HG02938 (cell line): Measurements from ENCODE around the gene SORCS2.

ENCODE experiments used
- ATAC-seq: cut with Tn5 transposase; IDR thresholded peaks from one replicate; pipeline ENCODE4 v1.9.1; 2021; ENCODE audit warnings: mild to moderate bottlenecking, moderate library complexity; ENCODE audit not compliant: unreplicated experiment

Gene SORCS2

DNA sequence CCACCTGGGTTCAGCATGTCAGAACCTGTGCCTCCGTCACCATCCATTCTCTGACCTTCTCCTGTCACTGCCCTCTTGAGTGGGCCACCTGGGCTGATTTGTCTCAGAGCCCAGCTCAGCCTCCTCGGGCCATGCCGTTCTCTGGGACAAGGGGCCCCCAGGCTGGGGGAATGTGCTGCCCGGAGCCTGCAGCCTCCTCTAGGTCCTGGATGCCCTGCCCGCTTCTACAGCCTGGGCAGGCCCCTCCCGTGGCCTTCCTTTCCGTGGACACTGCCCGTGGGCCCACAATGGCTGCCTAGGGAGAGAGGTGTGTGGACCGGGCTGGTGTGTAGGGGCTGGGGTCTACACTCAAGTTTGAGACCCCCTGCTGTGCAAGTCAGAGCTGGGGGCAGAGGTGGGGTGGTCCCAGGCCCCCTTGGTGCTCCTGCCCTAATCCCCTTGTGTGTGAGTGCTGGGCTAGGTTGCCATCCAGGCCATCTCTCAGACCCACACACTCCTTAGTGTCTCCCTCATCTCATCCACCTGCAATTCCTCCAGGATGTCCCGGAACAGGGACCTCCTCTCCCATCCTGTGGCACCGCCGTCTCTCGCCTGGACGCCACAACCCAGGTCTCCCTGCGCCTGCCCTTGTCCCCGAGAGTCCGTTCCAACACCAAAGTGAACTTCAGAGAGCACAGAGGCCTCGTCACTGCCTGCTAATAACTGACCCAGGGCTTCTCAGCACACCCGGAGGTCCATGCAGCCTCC lies 230.0 kb downstream of the SORCS2 start:
- no peak for ATAC-seq

DNA sequence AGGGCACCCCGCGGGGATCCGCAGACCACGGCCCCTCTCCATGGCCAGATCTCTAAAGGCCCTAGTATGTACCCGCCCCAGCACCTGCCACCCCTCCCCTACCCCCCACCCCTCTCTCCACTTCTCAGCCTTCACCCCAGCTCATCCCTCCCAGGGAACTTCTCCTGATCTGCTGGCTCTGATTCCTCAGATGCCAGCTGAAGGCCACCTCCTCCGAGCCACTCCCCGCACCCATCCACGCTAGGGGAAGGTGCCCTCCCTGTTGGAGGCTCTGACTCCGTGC lies 230.5 kb downstream of the SORCS2 start:
- no peak for ATAC-seq

DNA sequence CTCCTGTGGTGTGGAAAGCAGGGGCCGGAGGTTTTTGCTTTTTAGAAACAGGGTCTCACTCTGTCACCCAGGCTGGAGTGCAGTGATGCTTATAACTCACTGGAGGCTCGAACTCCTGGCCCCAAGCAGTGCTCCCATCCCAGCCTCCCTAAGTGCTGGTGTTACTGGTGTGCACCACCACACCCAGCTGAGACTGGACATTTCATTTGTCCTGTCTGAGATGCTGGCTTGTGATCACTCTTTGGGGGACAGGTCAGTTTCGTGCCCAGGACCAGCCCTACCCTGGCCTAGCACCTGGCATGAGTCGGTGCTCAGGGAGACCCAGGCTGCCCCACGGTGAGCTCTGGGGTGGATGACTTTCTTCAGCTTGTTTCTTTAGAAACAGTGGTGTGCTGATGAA lies 231.1 kb downstream of the SORCS2 start:
- ATAC-seq = no peak

DNA sequence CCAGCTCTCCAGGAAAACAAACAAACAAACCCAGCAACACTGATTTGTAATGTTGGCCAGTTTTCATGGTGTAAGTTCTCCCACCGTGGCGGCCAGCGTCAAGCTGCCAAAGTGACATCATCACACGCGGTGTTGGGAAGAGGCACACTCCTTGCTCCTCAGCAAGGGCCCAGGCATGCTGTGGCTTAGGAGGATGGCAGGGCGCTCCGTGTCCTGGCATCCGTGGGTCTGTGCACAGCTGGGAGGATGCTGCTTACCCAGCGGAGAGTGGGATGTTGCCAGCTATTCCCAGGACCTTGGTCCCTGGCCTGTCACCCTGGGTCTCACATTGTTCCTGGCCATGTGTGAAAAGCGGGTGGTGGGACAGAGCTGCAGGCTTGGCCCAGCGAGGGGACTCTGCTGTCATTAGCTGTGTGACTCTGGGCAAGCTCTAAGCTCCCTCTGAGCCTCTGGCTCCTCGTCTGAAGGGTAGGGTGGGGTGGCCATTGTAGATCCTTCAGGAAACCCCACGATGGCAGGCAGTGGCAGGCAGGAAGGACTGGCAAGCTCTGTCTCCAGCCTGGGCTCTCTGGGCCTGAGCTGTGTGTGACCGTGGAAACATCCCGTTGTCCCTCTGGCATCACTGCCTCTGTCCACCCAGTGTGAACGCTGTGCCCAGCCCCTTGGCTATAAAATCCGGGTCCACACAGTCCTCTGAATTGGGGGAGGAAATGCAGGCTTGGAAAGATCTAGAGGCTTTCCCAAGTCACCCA lies 231.6 kb downstream of the SORCS2 start:
- no peak for ATAC-seq

DNA sequence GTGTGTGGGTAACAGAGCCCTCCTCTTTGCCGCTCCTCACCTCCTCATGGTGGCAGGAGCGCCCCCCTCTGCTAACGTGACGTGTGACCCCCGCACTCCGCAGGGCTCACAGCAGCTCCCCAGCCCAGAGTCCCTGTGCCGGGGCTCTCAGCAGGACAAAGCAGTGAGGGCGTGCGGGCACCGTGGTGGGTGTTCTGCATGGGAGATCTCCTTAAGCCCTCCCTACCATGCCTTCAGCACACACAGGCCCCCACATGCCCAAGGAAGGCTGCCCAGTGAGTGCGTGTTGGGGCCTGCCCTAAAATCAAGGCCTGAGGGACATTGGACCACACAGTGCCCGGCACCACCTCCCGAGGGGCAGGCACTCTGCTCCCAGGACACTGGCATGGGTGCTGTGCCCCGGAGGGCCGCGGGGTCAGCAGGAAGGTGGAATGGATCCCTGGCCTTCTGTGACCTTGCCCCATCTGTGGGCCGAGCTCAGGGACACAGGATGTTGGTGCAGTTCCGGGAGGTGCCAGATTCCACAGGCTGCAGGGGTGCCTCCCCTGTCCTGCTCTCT lies 232.3 kb downstream of the SORCS2 start:
- no peak for ATAC-seq

DNA sequence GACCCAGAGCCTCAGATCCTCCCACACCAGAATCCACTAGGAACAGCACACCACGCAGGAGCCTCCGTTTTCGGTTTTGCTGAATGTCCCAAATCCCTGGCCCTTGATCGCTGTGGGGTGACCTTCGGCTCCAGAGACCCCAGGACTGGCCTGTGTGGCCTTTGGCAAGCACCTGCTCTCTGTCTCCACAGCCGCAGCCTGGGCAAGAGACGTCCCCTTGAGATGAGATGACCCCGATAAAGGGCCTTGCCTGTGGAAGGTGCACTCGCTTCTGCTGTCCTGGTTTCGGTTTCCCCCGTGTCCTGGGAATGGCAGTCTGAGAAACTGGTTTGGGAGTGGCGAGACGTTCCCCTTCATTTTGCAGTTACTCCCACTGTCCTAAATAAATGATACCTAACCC lies 232.8 kb downstream of the SORCS2 start:
- ATAC-seq = no peak

DNA sequence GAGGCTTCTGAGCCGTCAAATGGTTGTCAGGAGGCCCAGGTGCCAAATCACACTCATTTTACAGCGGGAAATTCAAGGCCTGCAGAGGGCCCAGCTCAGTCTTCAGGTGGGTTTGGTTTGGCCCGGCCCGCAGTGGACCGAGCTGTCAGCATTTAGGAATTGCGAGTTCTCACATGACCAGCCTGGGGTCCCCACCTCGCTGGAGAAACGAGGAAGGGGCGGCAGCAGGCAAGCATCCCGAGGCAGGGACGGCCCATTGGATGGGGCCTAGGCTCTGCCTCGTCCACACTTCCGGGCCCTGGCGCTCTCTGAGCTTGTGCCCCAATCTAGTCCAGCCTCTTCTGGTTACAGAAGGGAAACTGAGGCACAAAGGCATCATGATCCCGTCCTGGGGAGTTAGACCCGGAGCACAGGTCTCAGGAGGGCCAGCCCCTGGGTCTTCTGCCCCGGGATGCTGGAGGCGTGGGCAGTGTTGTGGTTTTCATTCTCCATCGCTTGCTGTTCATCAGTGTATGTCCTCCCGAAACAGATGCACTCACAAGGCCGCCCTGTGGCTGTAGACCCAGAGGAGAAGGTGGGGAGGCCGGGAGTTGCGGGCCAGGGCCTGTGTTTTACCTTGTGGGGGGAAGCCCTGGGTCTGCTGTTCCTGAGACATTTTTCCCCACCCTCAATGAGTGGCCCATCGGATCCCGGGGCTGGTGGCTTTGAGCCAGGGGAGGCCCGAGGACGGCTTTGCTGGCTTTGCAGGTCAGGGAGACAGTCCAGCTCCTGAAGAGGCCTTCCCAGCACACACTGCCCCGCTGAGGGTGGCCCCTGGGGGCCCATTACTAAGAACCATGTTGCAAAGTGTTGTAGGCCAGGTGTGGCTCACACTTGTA lies 233.5 kb downstream of the SORCS2 start:
- no peak for ATAC-seq

DNA sequence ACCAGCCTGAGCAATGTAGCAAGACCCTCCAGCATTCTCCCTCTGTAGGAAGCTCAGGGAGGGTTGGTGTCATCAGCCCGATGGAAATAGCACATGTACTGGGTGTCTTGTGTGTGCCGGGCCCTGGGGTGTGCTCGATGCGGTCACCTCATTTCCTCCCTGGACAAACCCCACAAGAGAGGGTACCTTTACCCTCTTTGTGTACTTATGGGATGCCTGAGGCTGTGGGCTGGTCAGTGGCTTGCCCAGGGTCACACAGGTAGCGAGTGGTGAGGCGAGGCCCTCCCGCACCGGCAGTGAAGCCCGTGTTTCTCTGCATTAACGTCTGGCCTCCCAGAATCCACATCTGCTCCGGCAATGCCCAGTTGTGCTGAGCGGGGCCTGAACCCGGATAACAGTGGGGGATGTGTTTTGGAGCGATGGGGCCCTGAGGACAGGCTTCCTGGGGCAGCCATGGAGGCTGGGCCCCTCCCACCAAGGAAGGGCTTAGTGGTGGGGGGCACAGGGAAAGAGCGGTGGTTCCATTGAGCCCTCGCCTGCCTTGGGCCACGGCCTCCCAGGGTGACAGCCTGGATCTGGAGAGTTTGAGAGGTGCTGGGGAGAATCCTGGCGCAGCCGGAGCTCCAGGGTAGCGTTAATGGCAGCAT lies 234.3 kb downstream of the SORCS2 start:
- ATAC-seq = no peak

DNA sequence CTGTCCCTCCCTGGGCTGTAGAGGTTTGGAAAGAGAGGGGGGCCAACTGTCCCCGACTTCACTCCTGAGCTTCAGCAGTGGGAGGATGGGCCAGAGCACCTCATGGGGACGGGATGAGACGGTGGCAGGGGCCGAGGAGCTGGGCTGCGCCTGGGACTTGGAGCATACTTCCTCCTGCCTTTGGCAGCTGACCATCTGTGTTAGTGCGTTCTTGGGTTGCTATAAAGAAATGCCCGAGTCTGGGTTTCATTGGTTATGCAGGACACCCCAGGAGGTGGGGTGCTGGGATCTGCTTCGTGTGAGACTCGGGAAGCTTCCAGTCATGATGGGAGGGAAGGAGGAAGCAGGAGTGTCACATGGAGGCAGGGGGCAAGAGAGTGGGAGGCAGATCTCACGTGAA lies 235.0 kb downstream of the SORCS2 start:
- no peak for ATAC-seq

DNA sequence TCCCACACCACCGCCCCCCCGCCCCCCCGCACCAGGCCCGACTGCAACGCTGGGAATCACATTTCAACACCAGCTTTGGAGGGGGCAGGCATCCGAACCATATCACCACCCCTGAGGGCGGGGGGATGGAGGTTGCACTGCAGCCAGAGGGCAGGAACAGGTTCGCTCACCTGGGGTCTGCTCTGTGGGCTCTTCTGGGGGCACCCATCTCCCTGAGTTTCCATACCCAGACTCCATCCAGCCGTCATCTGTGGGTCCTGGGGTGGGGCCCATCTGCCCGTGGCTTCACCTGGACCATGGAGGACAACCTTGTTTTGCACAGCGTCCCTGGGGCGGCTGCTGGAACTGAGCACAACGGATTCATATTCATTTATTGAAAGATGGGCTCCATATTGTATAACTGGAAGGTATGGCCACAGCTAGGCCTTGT lies 235.5 kb downstream of the SORCS2 start:
- ATAC-seq = no peak

DNA sequence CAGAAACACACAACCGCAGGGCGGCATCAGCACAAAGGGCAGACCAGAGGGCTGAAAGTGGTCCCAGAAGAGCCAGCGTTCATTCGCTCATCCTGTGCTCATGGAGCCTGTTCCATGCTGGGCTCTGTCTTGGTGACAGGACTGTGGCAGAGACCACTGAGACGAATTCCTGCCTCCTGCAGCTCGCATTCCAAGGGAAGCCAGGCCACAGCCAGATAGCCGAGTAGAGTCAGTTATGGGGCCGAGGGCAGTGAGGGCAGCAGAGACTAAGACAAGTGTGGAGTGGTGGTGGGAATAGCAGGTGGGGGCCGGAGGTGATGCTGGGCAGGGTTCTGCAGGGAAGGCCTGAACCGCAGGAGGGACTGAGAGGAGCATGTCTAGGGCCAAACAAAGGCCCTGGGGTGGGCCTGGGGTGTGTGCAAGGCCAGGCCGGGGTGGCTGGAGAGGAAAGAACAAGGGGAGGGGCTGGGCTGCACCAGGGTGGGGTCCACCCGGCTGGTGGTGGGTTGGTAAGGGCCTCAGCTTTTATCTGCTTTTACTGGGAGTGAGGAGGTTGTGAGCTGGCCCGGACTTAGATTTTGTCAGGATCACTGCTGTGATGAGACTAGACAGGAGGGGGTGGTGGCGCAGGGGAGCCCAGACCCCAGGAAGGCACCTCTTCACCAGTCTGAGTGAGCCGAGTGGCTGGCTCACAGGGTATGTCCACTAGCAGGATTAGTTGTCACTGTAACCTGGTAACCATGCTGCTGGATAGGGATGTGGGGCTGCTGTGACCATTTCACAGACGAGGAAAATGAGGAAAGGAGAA lies 236.1 kb downstream of the SORCS2 start:
- no peak for ATAC-seq

DNA sequence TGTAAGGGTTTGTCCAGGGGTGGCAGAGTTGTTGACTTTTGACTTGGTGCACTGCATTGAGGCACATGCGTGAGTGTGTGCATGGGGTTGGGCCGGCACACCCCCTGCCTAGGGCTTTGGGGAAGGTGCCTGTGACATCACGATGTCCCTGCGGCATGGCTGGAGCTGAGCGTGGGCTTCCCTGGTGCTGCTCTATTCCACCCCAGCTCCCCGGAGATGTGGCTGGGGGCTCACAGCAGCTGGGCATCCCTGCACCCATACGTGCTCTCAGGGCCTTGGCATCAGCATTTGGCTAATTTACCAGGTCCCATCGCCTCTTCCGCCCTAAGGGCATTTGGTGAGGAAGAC lies 236.7 kb downstream of the SORCS2 start:
- no peak for ATAC-seq

DNA sequence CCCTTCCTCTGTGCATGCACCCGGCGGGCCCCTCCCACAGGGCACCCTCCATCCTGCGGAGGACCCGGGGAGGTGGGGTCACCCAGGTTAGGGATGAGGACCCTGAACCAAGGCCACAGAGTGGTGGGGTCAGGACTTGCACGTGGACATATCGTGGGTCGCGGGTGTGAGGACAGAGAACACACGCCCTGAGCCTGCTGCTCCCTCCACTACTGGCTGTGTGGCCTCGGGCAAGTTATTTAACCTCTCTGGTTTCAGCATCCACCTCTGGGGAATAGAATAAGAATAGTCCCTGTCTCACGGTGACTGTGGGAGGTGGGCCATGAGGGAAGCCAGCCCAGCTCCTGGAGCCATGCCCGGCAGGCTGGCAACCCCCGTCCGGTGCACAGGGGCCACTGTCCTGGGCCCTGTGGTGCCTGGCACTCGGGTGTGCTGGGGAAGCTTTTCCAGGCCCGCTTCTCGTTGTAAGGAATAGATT lies 237.3 kb downstream of the SORCS2 start:
- no peak for ATAC-seq

DNA sequence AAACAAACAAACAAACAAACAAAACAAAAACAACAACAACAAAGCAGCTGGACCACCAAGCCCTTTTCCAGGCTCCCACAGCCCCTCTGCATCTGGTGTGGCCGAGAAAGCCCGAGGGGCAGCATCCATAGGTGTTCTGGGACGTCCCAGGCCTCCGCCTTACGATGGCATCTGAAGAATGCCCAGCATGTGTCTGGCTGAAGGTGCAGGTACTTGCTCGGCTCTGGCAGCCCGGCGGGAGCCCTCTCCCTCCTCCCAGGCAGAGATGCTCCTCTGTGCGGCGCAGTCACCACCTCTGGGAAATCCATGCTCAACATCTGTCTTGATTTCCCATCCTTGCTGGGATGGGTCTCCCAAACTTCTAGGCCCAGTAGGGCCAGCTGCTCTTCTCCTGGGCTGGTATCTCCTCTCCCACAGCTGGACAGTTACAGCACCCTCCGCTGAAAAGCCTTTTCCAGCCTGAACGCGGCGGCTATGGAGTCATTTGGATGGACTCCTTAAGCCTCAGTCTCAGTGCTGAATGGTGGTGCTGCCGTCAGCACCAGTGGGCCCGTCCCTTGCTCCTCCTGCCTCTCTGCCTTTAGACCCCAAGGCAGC lies 238.1 kb downstream of the SORCS2 start:
- ATAC-seq = no peak

DNA sequence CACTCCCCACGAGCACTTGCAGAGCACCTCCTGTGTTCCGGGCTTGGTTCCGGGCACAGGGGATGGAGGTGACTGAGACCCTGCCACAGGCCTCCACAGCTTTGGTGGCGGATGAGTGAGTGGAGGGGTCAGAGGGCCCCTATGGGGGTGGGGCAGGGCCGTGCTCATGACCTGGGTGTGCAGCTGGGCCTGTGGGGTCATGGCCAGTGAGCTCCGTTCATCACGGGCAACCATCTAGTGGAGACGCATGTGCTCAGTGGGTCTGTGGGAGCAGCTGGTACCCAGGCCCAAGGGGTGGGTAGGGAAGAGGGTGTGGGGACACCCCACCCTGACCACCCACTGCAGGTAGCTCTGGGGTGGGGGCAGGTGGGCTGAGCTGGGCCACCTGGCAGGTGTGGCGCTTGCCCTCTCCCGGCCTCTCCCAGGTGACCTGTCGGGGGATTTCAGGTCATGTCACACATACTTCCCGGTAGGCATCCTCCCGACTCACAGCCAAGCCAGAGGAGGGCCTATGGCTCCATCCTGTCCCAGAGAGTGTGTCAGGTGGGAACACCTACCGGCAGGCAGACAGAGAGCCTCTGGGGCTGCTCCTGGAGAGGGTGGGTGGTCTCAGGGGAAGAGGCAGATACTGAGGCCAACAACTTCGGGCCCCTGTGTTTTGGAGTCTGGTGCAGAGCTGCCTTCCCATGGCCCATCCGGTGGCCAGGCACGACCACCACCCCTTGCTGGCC lies 238.8 kb downstream of the SORCS2 start:
- ATAC-seq = no peak

DNA sequence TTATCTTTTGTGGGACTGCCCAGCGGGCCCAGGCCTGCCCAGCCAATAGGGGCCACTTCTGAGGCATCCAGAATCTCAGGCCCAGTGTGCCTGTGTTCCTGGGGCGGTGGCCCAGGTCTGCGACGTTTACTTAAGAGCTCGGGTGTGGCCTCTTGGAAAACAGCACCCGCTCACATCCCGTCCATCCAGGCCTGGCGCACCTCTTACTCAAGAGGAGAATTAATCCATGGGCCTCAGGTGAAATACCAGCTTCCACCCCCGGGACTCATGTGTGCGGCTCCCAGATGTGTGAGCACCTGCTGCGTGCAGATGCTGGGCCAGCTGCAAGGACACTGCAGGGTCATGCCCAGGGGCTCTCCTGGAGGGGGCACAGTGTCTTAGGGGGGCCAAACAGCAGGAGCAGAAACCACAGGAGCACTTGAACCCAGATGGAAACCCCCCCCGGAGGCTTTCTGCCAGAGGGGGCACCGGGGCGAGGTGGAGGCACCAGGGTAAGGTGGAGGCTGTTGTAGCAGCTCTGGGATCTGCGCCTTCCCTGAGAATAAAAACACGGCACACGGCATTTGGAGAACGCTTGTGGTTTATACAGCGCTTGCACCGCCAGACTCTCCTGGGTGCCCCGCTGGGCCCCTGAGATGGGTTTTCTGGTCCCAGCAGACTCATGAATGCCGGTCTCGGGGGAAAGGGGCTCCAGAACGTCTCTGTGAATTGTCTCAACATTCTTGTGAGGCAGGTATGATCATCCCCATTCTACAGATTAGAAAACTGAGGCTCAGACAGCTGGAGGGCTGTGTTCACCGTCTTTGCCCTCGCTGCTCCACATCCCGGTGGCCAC lies 239.6 kb downstream of the SORCS2 start:
- ATAC-seq = no peak

DNA sequence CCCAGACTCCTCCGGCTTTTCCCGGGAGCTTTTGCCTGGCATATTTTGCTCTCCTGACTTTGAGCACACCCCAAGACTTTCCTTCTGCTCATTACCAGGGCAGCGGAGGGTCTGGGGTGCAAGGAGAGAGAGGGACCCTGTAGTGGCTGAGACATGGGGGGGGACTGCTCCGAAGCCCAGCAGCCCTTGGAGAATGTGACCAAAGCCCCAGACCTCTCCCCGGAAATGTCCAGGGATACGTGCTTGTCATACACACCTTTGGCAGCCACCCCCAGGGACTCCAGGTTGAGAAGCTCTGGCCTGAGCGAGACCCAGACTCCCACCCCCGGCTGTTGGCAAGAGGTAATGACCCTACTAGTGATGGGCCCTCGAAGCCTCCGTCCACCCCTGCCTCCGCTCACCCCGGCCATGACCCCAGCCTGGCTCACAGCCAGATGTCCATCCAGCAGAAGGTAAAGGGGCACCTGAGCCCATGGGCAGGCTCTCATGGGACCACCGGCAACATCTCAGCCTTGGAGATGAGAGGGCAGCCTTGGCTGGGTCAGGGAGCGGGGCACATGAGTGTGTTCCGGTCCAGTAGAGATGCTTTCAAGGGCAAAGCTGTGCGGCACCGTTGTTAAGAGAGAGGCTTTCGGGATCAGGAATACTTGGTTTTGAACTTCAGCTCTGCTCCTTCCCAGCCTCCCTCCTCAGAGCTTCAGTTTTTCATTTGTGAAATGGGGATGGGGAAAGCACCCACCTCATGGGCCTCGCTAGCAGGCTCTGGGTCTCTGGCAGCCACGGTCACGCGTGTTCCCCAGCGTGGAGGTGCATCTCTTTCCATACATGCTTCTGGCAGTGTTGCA lies 240.4 kb downstream of the SORCS2 start:
- no peak for ATAC-seq
